Measurements from ENCODE around the gene IZUMO1.
A peak's percentile ranks its signal among the peaks of the same experiment; 100 is the strongest.

IZUMO1 gene

DNA sequence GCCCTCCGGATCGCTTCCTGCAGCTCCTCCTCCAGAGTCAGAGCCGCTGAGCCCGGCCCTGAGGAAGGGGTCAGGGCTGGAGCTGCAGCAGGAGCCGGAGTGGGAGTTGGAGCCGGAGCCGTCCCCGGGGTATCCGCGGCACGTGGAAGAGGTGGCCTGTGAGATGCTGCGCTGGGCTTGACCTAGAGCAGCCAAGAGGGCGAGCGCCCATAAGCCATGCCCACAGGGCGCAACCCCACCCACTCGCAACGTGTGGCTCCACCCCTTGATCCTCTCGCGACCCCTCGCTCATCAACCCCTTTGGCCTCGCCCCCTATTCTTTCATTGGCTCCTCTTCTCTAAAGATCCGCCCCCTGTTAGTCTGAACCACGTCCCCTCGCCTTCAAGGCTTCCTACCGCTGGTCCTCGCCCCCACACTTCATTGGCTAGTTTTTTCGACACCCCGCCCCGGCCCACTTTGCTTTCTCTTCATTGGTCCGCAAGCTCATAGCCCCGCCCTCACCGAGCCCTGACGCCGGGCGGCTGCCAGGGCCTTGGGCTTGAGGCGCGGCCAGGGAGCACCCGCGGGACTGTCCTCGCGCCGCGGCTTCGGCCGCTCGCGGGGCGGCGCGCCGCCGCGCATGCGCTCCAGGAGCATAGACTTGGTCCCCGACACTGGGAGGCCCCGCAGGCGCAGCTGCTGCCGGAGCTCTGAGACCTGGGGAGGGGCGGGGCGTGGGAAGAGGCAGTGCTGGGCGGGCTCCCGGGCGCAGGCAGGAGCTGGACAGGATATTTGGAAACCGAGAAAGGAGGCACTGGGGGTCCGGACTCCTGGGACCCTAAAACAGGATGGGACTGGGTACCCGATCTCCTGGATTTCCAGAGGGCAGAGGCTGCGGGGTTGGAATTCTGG lies 32.6 kb downstream of the IZUMO1 start:
- no peak for TF ChIP-seq CTCF (IDR thresholded peaks at IDR 0.05; ENCODE audit: borderline replicate concordance, insufficient read depth, low read depth, low read length)
- H3K4me3 ChIP-seq (ENCODE audit: low read depth, low read length), result peak overlapping the region; percentile 58

- H3K4me3 ChIP-seq (ENCODE audit: low read depth, low read length), result peak overlapping the region; percentile 58
- TF ChIP-seq CTCF (IDR thresholded peaks at IDR 0.05; ENCODE audit: borderline replicate concordance, insufficient read depth, low read depth, low read length), result no peak; the same call in 1 of the 2 replicates
These were observed 33.5 kb downstream of the IZUMO1 start for GRCh38 chr19:48713041-48713863.

GRCh38 chr19:48711106-48711662 lies 35.5 kb downstream of the IZUMO1 start:
- TF ChIP-seq CTCF (IDR thresholded peaks at IDR 0.05; ENCODE audit: borderline replicate concordance, insufficient read depth, low read depth, low read length), result no peak
- no peak overlapping the region for H3K4me3 ChIP-seq (ENCODE audit: low read depth, low read length)

- H3K4me3 ChIP-seq (ENCODE audit: low read depth, low read length), result no peak overlapping the region
- TF ChIP-seq CTCF (IDR thresholded peaks at IDR 0.05; ENCODE audit: borderline replicate concordance, insufficient read depth, low read depth, low read length), result no peak
These were observed 38.2 kb downstream of the IZUMO1 start for GRCh38 chr19:48708471-48708870.

DNA sequence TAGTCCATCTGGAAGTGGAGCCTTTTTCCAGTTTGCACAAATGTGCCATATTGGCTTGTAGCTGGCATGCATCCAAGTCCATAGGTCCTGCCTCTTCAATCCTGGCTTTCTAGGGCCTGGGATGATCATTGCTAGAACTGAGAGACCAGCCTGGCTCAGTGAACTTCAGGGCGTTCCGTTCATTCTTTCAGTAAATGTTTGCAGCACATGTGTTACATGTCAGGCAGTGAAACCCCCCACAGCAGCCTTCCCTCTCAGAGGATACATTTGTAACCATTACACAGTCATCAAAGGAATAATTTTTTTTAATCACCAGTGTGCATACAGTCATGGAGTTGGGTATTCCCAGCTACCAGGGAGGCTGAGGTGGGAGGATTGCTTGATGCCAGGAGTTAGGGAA lies 41.3 kb downstream of the IZUMO1 start:
- H3K4me3 ChIP-seq (ENCODE audit: low read depth, low read length), result no peak overlapping the region
- no peak for TF ChIP-seq CTCF (IDR thresholded peaks at IDR 0.05; ENCODE audit: borderline replicate concordance, insufficient read depth, low read depth, low read length)

DNA sequence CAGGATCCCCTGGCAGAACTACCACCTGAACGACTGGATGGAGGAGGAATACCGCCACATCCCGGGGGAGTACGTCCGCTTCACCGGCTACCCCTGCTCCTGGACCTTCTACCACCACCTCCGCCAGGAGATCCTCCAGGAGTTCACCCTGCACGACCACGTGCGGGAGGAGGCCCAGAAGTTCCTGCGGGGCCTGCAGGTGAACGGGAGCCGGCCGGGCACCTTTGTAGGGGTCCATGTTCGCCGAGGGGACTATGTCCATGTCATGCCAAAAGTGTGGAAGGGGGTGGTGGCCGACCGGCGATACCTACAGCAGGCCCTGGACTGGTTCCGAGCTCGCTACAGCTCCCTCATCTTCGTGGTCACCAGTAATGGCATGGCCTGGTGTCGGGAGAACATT lies 43.4 kb downstream of the IZUMO1 start:
- TF ChIP-seq CTCF (IDR thresholded peaks at IDR 0.05; ENCODE audit: borderline replicate concordance, insufficient read depth, low read depth, low read length), result no peak
- H3K4me3 ChIP-seq (ENCODE audit: low read depth, low read length), result no peak overlapping the region

Data from GM12875 (cell line).